ENCODE results near the gene KCNMB2. TPM values are rescaled to one million over a fixed set of nuclear protein-coding genes. Genes with fewer than 3 reads are reported as not detected.
"Not testable (repeated sequence)": the region's sequence is repeated elsewhere in the genome, so short reads cannot be mapped to it uniquely, and the experiment has no call there.

The KCNMB2 gene
- total RNA-seq, 3 donors from 2014 or later, result 0.19 to 1.3 TPM; not detected in 1

DNA sequence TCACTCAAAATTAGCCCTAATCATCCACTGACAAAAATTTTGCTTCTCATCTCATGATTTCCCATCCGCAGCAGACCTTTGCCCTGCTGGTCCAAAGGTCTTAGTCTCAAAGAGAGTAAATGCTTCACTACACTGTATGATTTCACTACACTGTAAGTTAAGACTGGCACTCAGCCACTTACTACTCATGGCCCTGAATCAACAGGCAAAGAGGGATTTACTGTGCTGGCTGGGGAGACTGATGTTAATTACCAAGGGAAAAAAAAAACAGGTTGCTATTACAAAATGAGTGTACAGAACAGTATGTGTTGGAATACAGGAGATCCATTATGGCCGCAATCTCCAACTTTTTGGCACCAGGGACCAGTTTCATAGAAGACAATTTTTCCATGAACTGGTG lies 320.6 kb downstream of the KCNMB2 start:
- H3K36me3 ChIP-seq (ENCODE audit: low read depth), result no peaks in the 10 kb centered on the region
- ATAC-seq, result no peak
- intact Hi-C loops (cut with DNase I, micrococcal nuclease), result no loop called here

DNA sequence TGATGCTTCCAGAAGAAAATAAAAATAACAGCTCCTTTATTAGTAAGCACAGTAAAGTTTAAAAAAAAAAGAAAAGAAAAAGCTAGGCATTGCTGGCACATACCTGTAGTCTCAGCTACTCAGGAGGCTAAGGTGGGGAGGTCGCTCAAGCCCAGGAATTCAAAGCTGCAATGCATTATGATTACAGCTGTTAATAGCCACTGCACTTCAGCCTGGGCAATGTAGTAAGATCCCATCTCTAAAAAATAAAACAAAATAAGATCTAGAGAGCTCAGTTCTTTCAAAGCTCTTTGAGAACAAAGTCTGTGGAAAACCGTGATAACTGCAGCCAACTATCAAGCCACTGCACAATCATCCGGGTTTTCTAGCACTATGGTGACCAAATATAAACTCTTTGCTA lies 323.1 kb downstream of the KCNMB2 start:
- TF ChIP-seq, protein P1, sequence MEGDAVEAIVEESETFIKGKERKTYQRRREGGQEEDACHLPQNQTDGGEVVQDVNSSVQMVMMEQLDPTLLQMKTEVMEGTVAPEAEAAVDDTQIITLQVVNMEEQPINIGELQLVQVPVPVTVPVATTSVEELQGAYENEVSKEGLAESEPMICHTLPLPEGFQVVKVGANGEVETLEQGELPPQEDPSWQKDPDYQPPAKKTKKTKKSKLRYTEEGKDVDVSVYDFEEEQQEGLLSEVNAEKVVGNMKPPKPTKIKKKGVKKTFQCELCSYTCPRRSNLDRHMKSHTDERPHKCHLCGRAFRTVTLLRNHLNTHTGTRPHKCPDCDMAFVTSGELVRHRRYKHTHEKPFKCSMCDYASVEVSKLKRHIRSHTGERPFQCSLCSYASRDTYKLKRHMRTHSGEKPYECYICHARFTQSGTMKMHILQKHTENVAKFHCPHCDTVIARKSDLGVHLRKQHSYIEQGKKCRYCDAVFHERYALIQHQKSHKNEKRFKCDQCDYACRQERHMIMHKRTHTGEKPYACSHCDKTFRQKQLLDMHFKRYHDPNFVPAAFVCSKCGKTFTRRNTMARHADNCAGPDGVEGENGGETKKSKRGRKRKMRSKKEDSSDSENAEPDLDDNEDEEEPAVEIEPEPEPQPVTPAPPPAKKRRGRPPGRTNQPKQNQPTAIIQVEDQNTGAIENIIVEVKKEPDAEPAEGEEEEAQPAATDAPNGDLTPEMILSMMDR (IDR thresholded peaks at IDR 0.05), result no peak
- intact Hi-C loops (cut with DNase I, micrococcal nuclease), result no loop called here
- ATAC-seq, result no peak
- no peak overlapping the region for H3K4me3 ChIP-seq
- no peaks in the 10 kb centered on the region for H3K4me1 ChIP-seq (ENCODE audit: low read depth)
- no peak for DNase-seq
- no peaks in the 10 kb centered on the region for H3K9me3 ChIP-seq
- H3K36me3 ChIP-seq (ENCODE audit: low read depth), result no peaks in the 10 kb centered on the region

More for the DNA sequence above, 320.6 kb downstream of the KCNMB2 start:
- no peak for DNase-seq
- Histone ChIP-seq H3K9me3 (no peaks in the 10 kb centered on the region), H3K4me1 (ENCODE audit: low read depth) (no peaks in the 10 kb centered on the region), H3K4me3 (no peak overlapping the region)
- TF ChIP-seq, protein P1 (IDR thresholded peaks at IDR 0.05), result no peak

DNA sequence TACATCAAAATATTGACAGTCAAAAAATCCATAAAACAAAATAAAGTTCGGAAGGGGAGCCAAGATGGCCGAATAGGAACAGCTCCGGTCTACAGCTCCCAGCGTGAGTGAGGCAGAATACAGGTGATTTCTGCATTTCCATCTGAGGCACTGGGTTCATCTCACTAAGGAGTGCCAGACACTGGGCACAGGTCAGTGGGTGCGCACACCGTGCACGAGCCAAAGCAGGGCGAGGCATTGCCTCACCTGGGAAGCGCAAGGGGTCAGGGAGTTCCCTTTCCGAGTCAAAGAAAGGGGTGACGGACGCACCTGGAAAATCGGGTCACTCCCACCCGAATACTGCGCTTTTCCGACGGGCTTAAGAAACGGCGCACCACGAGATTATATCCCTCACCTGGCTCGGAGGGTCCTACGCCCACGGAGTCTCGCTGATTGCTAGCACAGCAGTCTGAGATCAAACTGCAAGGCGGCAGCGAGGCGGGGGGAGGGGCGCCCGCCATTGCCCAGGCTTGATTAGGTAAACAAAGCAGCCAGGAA lies 323.7 kb downstream of the KCNMB2 start:
- H3K9me3 ChIP-seq; H3K4me3 ChIP-seq; ATAC-seq; intact Hi-C loops (cut with DNase I, micrococcal nuclease); H3K36me3 ChIP-seq (ENCODE audit: low read depth); H3K4me1 ChIP-seq (ENCODE audit: low read depth); DNase-seq: not testable (repeated sequence)

GRCh38 chr3:178868681-178869080 lies 332.4 kb downstream of the KCNMB2 start:
- Histone ChIP-seq H3K4me1 (ENCODE audit: low read depth) (no peaks in the 10 kb centered on the region), H3K4me3 (no peak overlapping the region), H3K36me3 (ENCODE audit: low read depth) (no peaks in the 10 kb centered on the region), H3K9me3 (no peaks in the 10 kb centered on the region)
- no peak for DNase-seq
- TF ChIP-seq, protein P1 (IDR thresholded peaks at IDR 0.05), result no peak
- no peak for ATAC-seq
- intact Hi-C loops (cut with DNase I, micrococcal nuclease), result no loop called here

GRCh38 chr3:178870085-178870484 lies 333.8 kb downstream of the KCNMB2 start:
- TF ChIP-seq, protein P1 (IDR thresholded peaks at IDR 0.05), result no peak
- Histone ChIP-seq H3K36me3 (ENCODE audit: low read depth) (no peaks in the 10 kb centered on the region), H3K4me1 (ENCODE audit: low read depth) (no peaks in the 10 kb centered on the region), H3K4me3 (no peak overlapping the region), H3K9me3 (no peaks in the 10 kb centered on the region)
- DNase-seq (no peak), ATAC-seq (no peak)
- intact Hi-C loops (cut with DNase I, micrococcal nuclease), result no loop called here

GRCh38 chr3:178875157-178875556 lies 338.9 kb downstream of the KCNMB2 start:
- H3K36me3 ChIP-seq (ENCODE audit: low read depth), result no peaks in the 10 kb centered on the region
- H3K4me3 ChIP-seq, result no peak overlapping the region
- intact Hi-C loops (cut with DNase I, micrococcal nuclease), result no loop called here
- ATAC-seq (no peak), DNase-seq (no peak)
- H3K9me3 ChIP-seq, result no peaks in the 10 kb centered on the region
- no peaks in the 10 kb centered on the region for H3K4me1 ChIP-seq (ENCODE audit: low read depth)
- TF ChIP-seq, protein P1 (IDR thresholded peaks at IDR 0.05), result no peak
